Stimulated activated naive CD4-positive, alpha-beta T cell treated with Interleukin-2 at 50 U/mL for 16 hours (primary cell): ENCODE results near the gene SMARCB1.
A peak's percentile ranks its signal among the peaks of the same experiment; 100 is the strongest.

Experiments
- DNase-seq: peaks from one replicate; lab custom pipeline; 2025; lab: John Stamatoyannopoulos, UW

SMARCB1 gene

GRCh38 chr22:23786752-23787599 lies at the start of gene SMARCB1:
TSS of gene SMARCB1 (plus strand) at chr22:23786966. CDS start at chr22:23787170, 204 bp downstream.
- DNase-seq = peak; percentile 83

DNA sequence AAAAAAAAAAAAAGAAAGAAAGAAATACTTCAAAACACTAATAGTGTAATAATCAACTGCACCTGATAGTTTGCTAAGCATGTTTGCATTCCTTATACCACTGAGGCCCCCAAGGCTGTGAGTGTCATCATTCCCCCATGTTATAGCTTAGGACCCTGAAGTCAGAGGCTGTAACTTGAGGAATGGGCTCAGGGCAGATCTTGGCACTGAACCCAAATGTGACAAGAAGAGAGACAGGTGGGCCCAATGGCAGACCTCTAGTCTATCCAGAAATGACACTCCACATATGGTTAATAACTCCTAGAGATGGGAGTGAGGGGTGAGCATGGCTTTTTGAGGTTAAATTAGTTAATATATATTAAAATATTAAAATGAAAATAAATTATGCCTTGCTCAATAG lies 49.1 kb upstream of the SMARCB1 start:
- no peak for DNase-seq

DNA sequence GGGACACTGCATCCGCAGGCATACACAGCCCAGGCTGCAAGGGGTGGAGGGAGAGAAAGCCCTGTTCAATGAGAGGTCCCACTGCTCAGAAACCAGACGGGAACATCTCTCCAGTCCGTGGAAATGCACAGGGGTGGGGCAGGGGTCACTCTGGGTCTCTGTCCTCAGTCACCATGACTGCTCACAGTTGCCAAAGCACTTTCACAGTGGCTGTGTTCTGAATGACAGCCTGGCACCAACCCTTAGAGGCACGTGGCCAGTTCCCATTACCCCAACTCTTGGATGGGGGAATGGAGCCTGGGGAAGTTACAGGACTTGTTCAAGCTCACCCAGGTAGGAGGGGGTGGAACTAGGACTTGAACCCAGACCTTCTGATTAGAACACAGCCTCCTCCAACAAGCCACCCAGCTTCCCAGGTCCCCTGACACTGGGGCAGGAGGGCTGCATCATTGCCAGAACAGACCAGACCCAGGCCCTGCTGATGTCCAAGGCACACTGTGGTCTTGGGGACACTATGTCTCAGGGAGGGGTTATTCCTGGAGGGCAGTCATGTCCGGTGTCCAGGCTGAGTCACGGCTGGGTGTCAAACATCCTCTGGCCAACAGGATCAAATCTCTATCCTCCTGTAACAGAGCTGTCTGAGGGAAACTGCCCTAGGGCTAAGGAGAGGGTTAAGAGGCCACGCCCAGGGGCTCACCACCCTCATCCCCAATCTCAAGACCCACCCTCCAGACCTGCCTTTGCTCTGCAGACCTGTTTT lies 44.1 kb upstream of the SMARCB1 start:
- DNase-seq = no peak

DNA sequence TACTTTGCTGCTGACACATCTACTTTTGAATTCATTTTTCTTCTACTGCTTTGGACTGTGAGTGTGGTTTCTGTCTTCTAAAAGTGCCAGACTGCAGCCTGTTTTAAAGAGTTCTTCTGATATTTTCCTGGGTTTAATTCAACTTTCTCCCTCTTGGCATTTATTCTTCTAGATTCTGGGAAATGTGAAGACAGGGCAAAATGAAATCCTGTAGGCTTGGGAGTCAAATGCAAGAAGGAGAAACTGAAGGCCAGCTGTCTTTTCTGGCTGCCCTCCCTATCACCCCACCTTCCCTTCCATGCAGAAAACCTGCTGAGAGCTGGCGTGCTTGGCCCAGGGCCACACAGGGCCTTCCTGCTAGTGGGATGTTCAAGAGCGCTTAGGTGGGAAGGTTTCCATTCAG lies 43.5 kb upstream of the SMARCB1 start:
- no peak for DNase-seq

- no peak for DNase-seq
Measured at GRCh38 chr22:23744001-23744400, 42.8 kb upstream of the SMARCB1 start.

GRCh38 chr22:23744485-23744884 lies 42.3 kb upstream of the SMARCB1 start:
- no peak for DNase-seq

DNA sequence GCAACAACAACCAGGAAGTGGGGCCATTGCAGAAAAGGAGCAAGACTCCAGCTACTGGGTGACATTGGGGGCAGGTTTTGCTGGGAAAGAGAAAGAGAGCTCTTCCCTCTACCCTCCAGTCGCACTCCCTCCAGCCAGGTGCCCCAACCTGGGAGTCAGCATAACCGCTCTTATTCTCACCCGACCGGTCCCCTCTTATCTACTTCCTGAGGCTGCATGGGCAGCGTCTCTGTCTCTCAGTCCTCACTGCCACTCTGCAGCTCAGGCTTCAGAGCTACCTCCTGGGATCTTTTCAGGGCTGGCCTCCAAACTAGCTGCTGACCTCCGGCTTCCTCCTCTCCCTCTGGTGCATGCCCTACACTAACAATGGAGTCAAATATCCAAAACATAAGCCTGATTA lies 41.0 kb upstream of the SMARCB1 start:
- no peak for DNase-seq

DNA sequence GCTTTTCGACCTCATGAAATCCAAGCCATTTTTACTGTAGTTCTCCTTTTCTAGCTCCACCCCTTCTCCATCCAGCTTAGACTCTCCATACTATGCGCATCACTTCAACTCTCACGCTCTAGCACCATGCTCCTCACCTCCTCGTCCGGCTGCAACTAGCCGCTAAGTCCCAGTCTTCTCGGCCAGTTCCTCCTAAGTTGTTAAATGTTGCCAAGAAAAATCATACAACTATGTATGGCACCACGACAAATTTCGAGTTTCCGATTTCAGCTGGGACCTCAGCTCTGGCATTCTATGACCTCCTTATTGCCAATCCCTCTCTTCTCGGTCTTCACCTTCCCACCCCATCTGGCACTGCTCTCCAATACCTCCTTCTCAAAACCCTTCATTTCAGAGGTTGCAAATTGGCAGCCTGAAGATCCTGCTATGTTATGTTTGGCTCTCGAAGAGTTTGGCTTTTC lies 36.9 kb upstream of the SMARCB1 start:
- DNase-seq = no peak

- DNase-seq = no peak
Measured at GRCh38 chr22:23750367-23750713, 36.4 kb upstream of the SMARCB1 start.

- DNase-seq = peak; percentile 74
Measured at GRCh38 chr22:23750714-23751440, 35.9 kb upstream of the SMARCB1 start, which contains the start of gene ZNF70. TSS of gene ZNF70 (minus strand) at chr22:23751112. CDS start at chr22:23745140, 5,972 bp downstream.

DNA sequence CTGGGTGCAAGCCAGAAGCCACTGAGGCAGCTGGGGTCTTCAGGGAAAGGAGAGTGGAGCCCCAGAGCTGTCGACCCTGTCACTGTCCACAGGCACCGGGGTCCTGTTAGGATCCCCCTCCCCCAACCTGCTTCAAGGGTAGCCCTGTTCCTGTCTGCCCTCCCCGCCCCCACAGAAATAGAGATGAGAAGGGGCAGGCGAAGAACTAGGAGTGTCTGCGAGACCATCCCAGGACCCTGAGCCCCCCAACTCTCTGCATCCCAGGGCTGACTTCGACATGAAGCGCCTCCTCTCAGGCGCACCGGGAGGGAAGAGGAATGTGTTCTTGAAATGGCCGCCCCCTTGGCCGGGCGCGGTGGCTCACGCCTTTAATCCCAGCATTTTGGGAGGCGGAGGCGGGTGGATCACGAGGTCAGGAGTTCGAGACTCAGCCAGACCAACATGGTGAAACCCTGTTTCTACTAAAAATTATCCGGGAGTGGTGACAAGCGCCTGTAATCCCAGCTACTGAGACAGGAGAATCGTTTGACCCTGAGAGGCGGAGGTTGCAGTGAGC lies 35.2 kb upstream of the SMARCB1 start:
- no peak for DNase-seq

DNA sequence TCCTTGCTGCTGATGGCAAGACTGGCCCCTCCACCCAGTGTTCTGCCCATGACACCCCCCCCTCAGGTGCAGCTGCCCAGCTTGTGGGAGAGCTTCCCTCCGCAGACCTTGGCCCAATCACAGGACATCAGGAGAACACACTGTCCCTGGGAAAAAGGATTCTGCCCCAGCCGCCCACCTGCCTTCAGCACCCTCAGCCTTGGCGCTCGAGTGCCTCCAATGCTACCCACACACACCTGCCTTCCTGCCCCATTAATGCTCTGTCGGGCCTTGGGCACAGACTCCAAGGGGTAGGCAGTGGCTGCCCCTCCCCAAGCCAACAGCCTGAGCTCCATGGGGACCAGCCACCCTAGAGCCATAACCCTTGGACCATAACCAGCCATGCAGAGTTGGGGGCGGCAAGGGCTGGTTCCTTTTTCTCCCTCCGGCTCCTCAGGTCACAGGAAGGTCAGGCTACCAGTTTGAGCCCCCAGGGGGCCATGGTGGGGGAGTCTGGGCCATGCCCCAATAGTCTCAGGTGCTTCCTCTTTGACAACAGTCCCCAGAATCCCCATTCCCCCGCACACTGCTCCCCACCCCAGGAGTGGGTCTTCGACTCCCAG lies 34.6 kb upstream of the SMARCB1 start:
- no peak for DNase-seq

- no peak for DNase-seq
Measured at GRCh38 chr22:23752750-23753149, 34.0 kb upstream of the SMARCB1 start.

DNA sequence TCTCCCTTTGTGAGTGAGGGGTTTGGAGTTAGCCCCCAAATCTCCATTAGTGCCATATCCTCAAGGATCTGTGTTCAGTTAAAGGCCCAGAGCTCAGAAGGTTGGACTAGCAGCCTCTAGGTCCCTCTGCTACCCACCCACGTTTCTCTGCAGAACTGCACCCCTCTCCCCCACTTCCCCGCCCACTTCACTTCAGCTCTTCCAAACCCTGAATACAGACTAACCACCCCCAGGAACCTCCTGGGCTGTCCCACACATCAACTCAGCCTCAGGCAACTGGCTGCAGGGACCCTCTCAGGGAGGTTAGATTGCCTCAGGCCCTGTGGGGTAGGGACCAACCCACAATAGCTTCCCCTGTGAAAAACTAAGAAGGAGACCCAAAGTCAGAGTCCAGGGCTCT lies 33.4 kb upstream of the SMARCB1 start:
- DNase-seq = no peak

GRCh38 chr22:23754220-23754919 lies 32.4 kb upstream of the SMARCB1 start, which contains the start of gene VPREB3:
TSS of gene VPREB3 (minus strand) at chr22:23754425. CDS start at chr22:23754363, 62 bp downstream.
- DNase-seq = no peak

DNA sequence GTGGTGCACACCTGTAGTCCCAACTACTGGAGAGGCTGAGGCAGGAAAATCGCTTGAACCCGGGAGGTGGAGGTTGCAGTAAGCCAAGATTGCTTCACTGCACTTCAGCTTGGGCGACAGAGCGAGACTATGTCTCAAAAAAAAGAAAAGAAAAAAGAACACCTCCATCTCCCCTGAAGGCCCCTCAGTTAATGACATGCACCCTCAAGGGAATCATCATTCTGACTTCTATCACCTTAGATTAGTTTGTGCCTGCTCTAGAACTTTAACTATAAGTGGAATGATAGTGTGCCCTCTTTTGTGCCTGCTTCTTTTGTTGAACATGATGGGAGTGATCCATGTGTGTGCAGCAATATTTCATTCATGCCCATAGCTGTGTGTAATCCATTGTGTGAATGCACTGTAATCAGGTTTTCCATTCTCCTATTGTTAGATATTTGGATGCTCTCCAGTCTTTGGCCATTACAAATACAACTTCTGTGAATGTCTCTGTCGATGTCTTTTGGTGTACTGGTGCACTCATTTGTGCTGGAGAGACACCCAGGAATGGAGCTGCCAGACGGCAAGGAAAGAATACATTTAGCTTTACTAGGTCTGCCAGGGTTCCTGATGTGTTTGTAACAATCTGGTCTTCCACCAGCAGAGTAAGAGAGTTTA lies 31.7 kb upstream of the SMARCB1 start:
- DNase-seq = no peak

- DNase-seq = no peak
Measured at GRCh38 chr22:23755711-23756110, 31.1 kb upstream of the SMARCB1 start.

DNA sequence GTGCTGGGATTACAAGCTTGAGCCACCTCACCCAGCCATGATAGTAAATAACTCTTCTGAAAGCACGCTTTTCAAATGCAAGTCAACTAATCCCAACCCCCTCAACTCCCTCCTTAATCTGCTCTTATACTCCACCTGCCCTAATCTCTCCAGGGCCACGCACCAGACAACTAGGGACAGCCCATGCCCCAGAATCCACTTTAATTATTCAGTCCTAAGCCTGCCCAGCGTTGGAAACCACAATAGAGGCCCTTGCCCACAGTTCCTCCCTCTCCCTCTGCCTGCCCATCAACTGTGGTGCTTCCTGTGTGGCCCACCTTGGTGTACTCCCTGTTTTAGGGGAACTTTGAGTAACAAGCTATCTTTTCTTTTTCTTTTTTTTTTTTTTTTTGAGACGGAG lies 29.9 kb upstream of the SMARCB1 start:
- DNase-seq = no peak

DNA sequence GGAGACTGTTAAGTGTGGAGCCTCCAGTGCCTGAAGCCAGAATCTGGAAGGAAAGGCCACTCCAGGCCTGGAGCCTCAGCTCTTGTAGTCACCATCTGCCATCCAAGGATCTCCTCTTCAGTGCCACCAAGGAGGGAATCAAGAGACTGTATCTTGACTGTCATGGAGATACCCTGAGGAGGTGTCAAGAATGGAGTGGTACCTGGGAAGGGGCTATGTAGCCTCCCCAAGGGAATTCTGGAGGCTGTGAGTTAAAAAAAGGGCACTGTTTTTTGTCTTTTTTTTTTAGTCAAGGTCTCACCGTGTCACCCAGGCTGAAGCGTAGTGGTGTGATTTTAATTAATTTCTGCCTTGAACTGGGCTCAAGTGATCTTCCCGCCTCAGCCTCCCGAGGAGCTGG lies 27.2 kb upstream of the SMARCB1 start:
- no peak for DNase-seq

DNA sequence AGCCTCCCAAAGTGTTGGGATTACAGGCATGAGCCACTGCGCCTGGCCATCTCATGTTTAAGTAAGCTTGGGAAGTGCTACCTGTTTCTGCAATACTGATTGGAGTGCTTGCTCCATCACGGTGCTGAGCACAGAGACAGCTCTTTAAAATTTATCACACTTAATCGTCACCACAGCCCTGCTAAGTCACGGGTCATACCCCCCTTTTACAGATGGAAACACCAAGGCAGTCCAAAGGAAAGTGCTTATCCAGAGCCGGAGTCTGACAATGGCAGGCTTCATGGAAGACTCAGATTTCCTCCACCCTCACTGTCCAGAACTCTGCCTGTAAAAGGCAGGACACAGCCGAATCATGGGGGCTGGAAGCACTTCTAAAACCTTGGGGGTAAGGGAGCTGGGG lies 26.7 kb upstream of the SMARCB1 start:
- DNase-seq = no peak
